ENCODE measurements around the gene CHCHD3. TPM values are rescaled to one million over a fixed set of nuclear protein-coding genes. Genes with fewer than 3 reads are reported as not detected.

The CHCHD3 gene
- total RNA-seq, 1 donor from 2014 or later: 67.0 TPM

DNA sequence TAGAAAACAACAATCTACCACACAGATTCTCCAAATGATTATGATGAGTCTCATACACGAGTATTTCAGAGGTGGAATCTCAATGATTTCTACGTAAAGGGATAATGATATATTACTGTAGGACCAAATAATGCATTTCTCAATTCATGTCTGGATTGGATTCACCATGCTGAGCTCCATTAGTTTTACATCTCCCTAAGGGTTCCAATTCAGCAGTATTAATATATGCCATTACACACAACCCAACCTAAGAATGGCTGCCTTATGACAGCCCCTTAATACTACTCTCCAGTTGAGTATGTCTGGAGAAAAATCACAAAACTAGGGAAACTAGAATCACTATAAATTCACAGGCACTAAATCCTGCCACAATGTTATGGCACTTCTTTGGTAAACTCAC lies 271.3 kb downstream of the CHCHD3 start:
- H3K4me3 Mint-ChIP-seq (ENCODE audit: low read depth): no peak overlapping the region
- no peaks in the 10 kb centered on the region for H3K9me3 Mint-ChIP-seq
- no peaks in the 10 kb centered on the region for H3K27me3 Mint-ChIP-seq (ENCODE audit: low read depth)
- H3K4me1 Mint-ChIP-seq (ENCODE audit: low read depth): no peaks in the 10 kb centered on the region
- DNase-seq (ENCODE audit: low spot score): no peak
- H3K27ac Mint-ChIP-seq: no peak overlapping the region
- intact Hi-C loops (cut with micrococcal nuclease): no loop called here
- H3K36me3 Mint-ChIP-seq (ENCODE audit: low read depth): peaks cover 5% of the 10 kb centered on the region

- intact Hi-C loops (cut with micrococcal nuclease): no loop called here
- no peak for DNase-seq (ENCODE audit: low spot score)
- H3K27me3 Mint-ChIP-seq (ENCODE audit: low read depth): no peaks in the 10 kb centered on the region
- H3K4me3 Mint-ChIP-seq (ENCODE audit: low read depth): no peak overlapping the region
- no peak overlapping the region for H3K27ac Mint-ChIP-seq
- H3K4me1 Mint-ChIP-seq (ENCODE audit: low read depth): no peaks in the 10 kb centered on the region
- H3K36me3 Mint-ChIP-seq (ENCODE audit: low read depth): no peaks in the 10 kb centered on the region
- H3K9me3 Mint-ChIP-seq: no peaks in the 10 kb centered on the region
These were observed 275.1 kb downstream of the CHCHD3 start for GRCh38 chr7:132806834-132807233.

- no peaks in the 10 kb centered on the region for H3K9me3 Mint-ChIP-seq
- no peak overlapping the region for H3K4me3 Mint-ChIP-seq (ENCODE audit: low read depth)
These were observed 276.1 kb downstream of the CHCHD3 start for GRCh38 chr7:132805766-132806165.

GRCh38 chr7:132804849-132805485 lies 276.9 kb downstream of the CHCHD3 start:
- Mint-ChIP-seq H3K27me3 (ENCODE audit: low read depth) (no peaks in the 10 kb centered on the region), H3K36me3 (ENCODE audit: low read depth) (no peaks in the 10 kb centered on the region), H3K4me1 (ENCODE audit: low read depth) (no peaks in the 10 kb centered on the region), H3K9me3 (no peaks in the 10 kb centered on the region), H3K4me3 (ENCODE audit: low read depth) (no peak overlapping the region), H3K27ac (no peak overlapping the region)
- no peak for DNase-seq (ENCODE audit: low spot score)
- intact Hi-C loops (cut with micrococcal nuclease): no loop called here

More at GRCh38 chr7:132805766-132806165, 276.1 kb downstream of the CHCHD3 start:
- no peaks in the 10 kb centered on the region for H3K36me3 Mint-ChIP-seq (ENCODE audit: low read depth)
- no peaks in the 10 kb centered on the region for H3K4me1 Mint-ChIP-seq (ENCODE audit: low read depth)
- no peak overlapping the region for H3K27ac Mint-ChIP-seq
- intact Hi-C loops (cut with micrococcal nuclease): no loop called here
- DNase-seq (ENCODE audit: low spot score): no peak
- H3K27me3 Mint-ChIP-seq (ENCODE audit: low read depth): no peaks in the 10 kb centered on the region

DNA sequence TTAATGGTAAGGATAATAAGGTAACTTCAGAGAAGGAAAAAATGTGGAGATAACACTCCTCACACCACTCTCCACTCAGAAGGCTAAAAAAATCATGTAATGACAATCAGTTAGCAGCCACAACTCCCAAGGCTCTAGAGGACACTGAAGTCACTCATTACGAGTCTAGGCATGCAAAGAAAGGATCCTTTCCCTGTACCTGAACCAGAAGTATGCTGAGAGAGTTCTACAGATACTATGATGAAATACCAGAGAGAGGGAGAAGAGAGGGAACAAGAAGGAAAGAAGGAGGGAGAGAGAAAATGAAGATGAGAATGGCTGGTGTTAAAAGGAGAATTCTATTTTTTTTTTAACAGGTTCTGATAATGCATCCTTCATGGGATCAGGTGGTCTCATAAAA lies 281.4 kb downstream of the CHCHD3 start:
- no peak overlapping the region for H3K4me3 Mint-ChIP-seq (ENCODE audit: low read depth)
- intact Hi-C loops (cut with micrococcal nuclease): no loop called here
- no peaks in the 10 kb centered on the region for H3K36me3 Mint-ChIP-seq (ENCODE audit: low read depth)
- H3K27ac Mint-ChIP-seq: no peak overlapping the region
- no peaks in the 10 kb centered on the region for H3K9me3 Mint-ChIP-seq
- H3K27me3 Mint-ChIP-seq (ENCODE audit: low read depth): no peaks in the 10 kb centered on the region
- no peak for DNase-seq (ENCODE audit: low spot score)
- no peaks in the 10 kb centered on the region for H3K4me1 Mint-ChIP-seq (ENCODE audit: low read depth)

- no peak overlapping the region for H3K27ac Mint-ChIP-seq
- no peaks in the 10 kb centered on the region for H3K4me1 Mint-ChIP-seq (ENCODE audit: low read depth)
- DNase-seq (ENCODE audit: low spot score): no peak
- intact Hi-C loops (cut with micrococcal nuclease): no loop called here
- no peaks in the 10 kb centered on the region for H3K36me3 Mint-ChIP-seq (ENCODE audit: low read depth)
- no peaks in the 10 kb centered on the region for H3K9me3 Mint-ChIP-seq
- no peak overlapping the region for H3K4me3 Mint-ChIP-seq (ENCODE audit: low read depth)
- H3K27me3 Mint-ChIP-seq (ENCODE audit: low read depth): no peaks in the 10 kb centered on the region
These were observed 282.8 kb downstream of the CHCHD3 start for GRCh38 chr7:132799081-132799413.

GRCh38 chr7:132797152-132797551 lies 284.7 kb downstream of the CHCHD3 start:
- Mint-ChIP-seq H3K27ac (no peak overlapping the region), H3K36me3 (ENCODE audit: low read depth) (no peaks in the 10 kb centered on the region), H3K9me3 (no peaks in the 10 kb centered on the region), H3K4me3 (ENCODE audit: low read depth) (no peak overlapping the region), H3K27me3 (ENCODE audit: low read depth) (no peaks in the 10 kb centered on the region), H3K4me1 (ENCODE audit: low read depth) (no peaks in the 10 kb centered on the region)
- no peak for DNase-seq (ENCODE audit: low spot score)
- intact Hi-C loops (cut with micrococcal nuclease): no loop called here

DNA sequence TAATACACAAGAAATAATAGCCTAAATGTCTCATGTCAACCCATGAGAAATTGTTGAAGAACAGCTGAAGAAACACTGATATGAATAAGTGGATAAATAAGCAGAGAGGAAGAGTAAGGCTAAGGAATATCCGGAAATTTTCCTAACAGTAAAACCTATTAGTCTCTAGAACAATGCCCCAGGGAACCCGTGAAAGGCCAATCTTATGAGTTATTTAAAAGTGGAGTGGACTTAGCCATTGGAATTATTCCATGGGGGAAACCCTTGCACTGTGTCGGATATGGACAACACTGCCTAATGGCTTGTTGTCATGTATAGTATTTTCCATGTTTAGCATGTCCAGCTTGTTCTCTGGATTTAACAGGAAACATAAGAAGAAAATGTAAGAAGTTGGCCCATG lies 288.4 kb downstream of the CHCHD3 start:
- intact Hi-C loops (cut with micrococcal nuclease): no loop called here
- Mint-ChIP-seq H3K9me3 (no peaks in the 10 kb centered on the region), H3K27me3 (ENCODE audit: low read depth) (no peaks in the 10 kb centered on the region), H3K4me1 (ENCODE audit: low read depth) (peaks cover 6% of the 10 kb centered on the region), H3K27ac (no peak overlapping the region), H3K36me3 (ENCODE audit: low read depth) (no peaks in the 10 kb centered on the region), H3K4me3 (ENCODE audit: low read depth) (no peak overlapping the region)
- no peak for DNase-seq (ENCODE audit: low spot score)

DNA sequence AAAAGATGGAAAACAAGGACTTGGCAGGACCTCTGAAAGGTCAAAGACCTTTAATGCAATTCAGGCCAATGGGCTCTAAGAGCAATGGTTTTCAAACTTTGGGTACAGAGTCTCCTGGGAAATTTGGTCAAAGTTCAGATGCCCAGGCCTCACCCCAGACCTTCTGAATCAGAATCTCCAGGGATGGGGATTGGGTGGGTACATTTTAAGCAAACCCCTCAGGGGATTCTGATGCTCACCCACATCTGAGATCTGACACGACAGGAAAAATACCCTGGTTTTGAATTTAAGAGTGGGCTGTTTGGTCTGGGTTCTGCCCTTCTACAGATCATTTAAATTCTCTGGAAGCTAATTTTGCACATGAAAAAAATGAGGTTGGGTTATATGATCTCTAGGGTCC lies 290.9 kb downstream of the CHCHD3 start:
- no peaks in the 10 kb centered on the region for H3K9me3 Mint-ChIP-seq
- H3K4me1 Mint-ChIP-seq (ENCODE audit: low read depth): peaks cover 6% of the 10 kb centered on the region
- H3K27ac Mint-ChIP-seq: no peak overlapping the region
- H3K4me3 Mint-ChIP-seq (ENCODE audit: low read depth): no peak overlapping the region
- H3K27me3 Mint-ChIP-seq (ENCODE audit: low read depth): no peaks in the 10 kb centered on the region
- no peaks in the 10 kb centered on the region for H3K36me3 Mint-ChIP-seq (ENCODE audit: low read depth)
- DNase-seq (ENCODE audit: low spot score): no peak
- intact Hi-C loops (cut with micrococcal nuclease): no loop called here

GRCh38 chr7:132790104-132790503 lies 291.8 kb downstream of the CHCHD3 start:
- intact Hi-C loops (cut with micrococcal nuclease): no loop called here
- DNase-seq (ENCODE audit: low spot score): no peak
- Mint-ChIP-seq H3K27me3 (ENCODE audit: low read depth) (no peaks in the 10 kb centered on the region), H3K4me1 (ENCODE audit: low read depth) (peaks cover 6% of the 10 kb centered on the region), H3K27ac (no peak overlapping the region), H3K36me3 (ENCODE audit: low read depth) (peaks cover 4% of the 10 kb centered on the region), H3K9me3 (no peaks in the 10 kb centered on the region), H3K4me3 (ENCODE audit: low read depth) (no peak overlapping the region)

DNA sequence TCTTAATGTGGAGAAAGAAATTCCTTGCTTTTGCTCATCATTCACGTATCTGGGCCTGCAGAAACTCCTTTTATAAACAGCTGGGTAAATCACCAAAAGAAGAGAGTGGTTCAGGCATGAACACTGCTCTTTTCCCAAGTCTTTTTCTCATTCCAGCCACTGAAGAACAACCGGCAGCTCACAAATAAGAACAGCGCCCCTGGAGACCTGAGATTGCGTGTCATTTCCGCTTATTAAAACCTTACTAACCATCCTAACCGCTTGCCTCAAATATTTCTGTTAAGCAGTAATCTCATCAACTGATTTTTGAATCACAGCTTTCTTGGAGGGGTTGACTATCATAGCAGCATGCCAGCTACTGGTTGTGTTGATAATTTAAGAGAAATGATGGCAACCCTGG lies 292.6 kb downstream of the CHCHD3 start:
- intact Hi-C loops (cut with micrococcal nuclease): no loop called here
- Mint-ChIP-seq H3K36me3 (ENCODE audit: low read depth) (peaks cover 11% of the 10 kb centered on the region), H3K9me3 (no peaks in the 10 kb centered on the region), H3K27me3 (ENCODE audit: low read depth) (no peaks in the 10 kb centered on the region), H3K4me3 (ENCODE audit: low read depth) (no peak overlapping the region), H3K27ac (no peak overlapping the region), H3K4me1 (ENCODE audit: low read depth) (peaks cover 6% of the 10 kb centered on the region)
- no peak for DNase-seq (ENCODE audit: low spot score)

- no peaks in the 10 kb centered on the region for H3K27me3 Mint-ChIP-seq (ENCODE audit: low read depth)
- intact Hi-C loops (cut with micrococcal nuclease): no loop called here
- H3K27ac Mint-ChIP-seq: no peak overlapping the region
- no peak for DNase-seq (ENCODE audit: low spot score)
- H3K36me3 Mint-ChIP-seq (ENCODE audit: low read depth): peaks cover 11% of the 10 kb centered on the region
- no peaks in the 10 kb centered on the region for H3K9me3 Mint-ChIP-seq
- peaks cover 6% of the 10 kb centered on the region for H3K4me1 Mint-ChIP-seq (ENCODE audit: low read depth)
- no peak overlapping the region for H3K4me3 Mint-ChIP-seq (ENCODE audit: low read depth)
These were observed 296.0 kb downstream of the CHCHD3 start for GRCh38 chr7:132785870-132786269.

DNA sequence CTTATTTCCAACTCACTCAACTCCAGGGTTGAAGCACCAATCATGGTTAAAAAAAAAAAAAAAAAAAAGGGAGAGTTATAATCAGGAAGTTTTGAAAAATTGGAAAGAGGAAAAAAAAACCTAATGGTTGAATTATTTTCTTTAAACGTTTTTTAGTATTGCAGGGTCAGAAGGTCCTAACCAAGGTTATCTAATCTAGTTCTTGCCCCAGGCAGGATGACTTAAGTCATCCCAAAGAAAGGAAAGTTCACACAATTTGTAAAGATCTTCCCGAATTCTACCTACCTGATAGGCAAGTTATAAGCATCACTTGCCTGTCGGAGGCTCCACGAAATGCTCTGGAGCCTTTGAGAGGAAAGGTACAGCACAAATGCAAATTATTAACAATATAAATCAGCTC lies 297.5 kb downstream of the CHCHD3 start:
- Mint-ChIP-seq H3K4me1 (ENCODE audit: low read depth) (no peaks in the 10 kb centered on the region), H3K36me3 (ENCODE audit: low read depth) (peaks cover 11% of the 10 kb centered on the region), H3K27me3 (ENCODE audit: low read depth) (no peaks in the 10 kb centered on the region), H3K4me3 (ENCODE audit: low read depth) (no peak overlapping the region), H3K27ac (no peak overlapping the region), H3K9me3 (no peaks in the 10 kb centered on the region)
- intact Hi-C loops (cut with micrococcal nuclease): no loop called here
- no peak for DNase-seq (ENCODE audit: low spot score)

GRCh38 chr7:132783824-132784223 lies 298.1 kb downstream of the CHCHD3 start:
- Mint-ChIP-seq H3K9me3 (no peaks in the 10 kb centered on the region), H3K27me3 (ENCODE audit: low read depth) (no peaks in the 10 kb centered on the region), H3K27ac (no peak overlapping the region), H3K4me3 (ENCODE audit: low read depth) (no peak overlapping the region), H3K4me1 (ENCODE audit: low read depth) (no peaks in the 10 kb centered on the region), H3K36me3 (ENCODE audit: low read depth) (peaks cover 11% of the 10 kb centered on the region)
- intact Hi-C loops (cut with micrococcal nuclease): no loop called here
- DNase-seq (ENCODE audit: low spot score): no peak
